CD4-positive, alpha-beta T cell (primary cell): ENCODE measurements around the gene CCSER1. TPM values are rescaled to one million over a fixed set of nuclear protein-coding genes. Genes with fewer than 3 reads are reported as not detected.

Source experiments
- ATAC-seq: fragments of 200-7000 bp; cut with Tn5 transposase; one replicate; pipeline ENCODE4 v1.10.0; 2022; ENCODE audit warnings: mild to moderate bottlenecking; ENCODE audit not compliant: poor library complexity
- CTCF ChIA-PET: fragments of 350-600 bp; sonication (Branson Sonifier 250); formaldehyde crosslinking; loops from one replicate; lab custom pipeline; 2021; ENCODE audit warnings: antibody characterized with exemption, inconsistent platforms; lab: Charles Lee
- POLR2A ChIA-PET: fragments of 350-600 bp; sonication (Branson Sonifier 250); formaldehyde crosslinking; loops from one replicate; lab custom pipeline; 2021; ENCODE audit warnings: antibody characterized with exemption, inconsistent platforms; lab: Charles Lee
- DNase-seq, 14 experiments: peaks; one replicate each; pipeline ENCODE4 v3.0.0-alpha.2; 2013 to 2020; ENCODE audit warnings: mixed read lengths in 2 of 14
- H3K27ac ChIP-seq, 2 donors: one replicate each; pipeline versions ENCODE4 v1.5.1 to v1.7.0; 2013; ENCODE audit warnings: low read length in 2 of 2, low read depth in 1 of 2, mild to moderate bottlenecking in 1 of 2
- H3K27me3 ChIP-seq, 2 experiments: 1 replicate in 1 of 2; 2 replicates in 1 of 2; pipeline versions ENCODE4 v1.6.1 to v1.7.0; 2013; ENCODE audit warnings: low read length in 2 of 2, control low read depth in 1 of 2, mild to moderate bottlenecking in 1 of 2, moderate library complexity in 1 of 2; ENCODE audit not compliant: insufficient read depth in 2 of 2, control insufficient read depth in 1 of 2
- H3K36me3 ChIP-seq: one replicate; pipeline ENCODE4 v1.6.1; 2013; ENCODE audit warnings: low read length, control low read depth; ENCODE audit not compliant: insufficient read depth
- H3K4me1 ChIP-seq: one replicate; pipeline ENCODE4 v1.6.1; 2013; ENCODE audit warnings: low read length, control low read depth; ENCODE audit not compliant: insufficient read depth
- H3K4me3 ChIP-seq: one replicate; pipeline ENCODE4 v1.5.1; 2013; ENCODE audit warnings: mild to moderate bottlenecking, low read length, moderate library complexity
- H3K9me3 ChIP-seq, 2 experiments: 1 replicate in 1 of 2; 2 replicates in 1 of 2; pipeline versions ENCODE4 v1.6.1 to v1.7.0; 2013; ENCODE audit warnings: low read length in 2 of 2, mild to moderate bottlenecking in 2 of 2, control low read depth in 1 of 2, moderate library complexity in 1 of 2; ENCODE audit not compliant: control insufficient read depth in 1 of 2, insufficient read depth in 1 of 2
- H3K27ac Mint-ChIP-seq: one replicate; pipeline ENCODE4 v1.8.0; 2020; ENCODE audit warnings: mixed read lengths
- H3K27me3 Mint-ChIP-seq: one replicate; pipeline ENCODE4 v1.8.0; 2021; ENCODE audit warnings: mixed read lengths
- H3K36me3 Mint-ChIP-seq: one replicate; pipeline ENCODE4 v1.8.0; 2021; ENCODE audit warnings: low read depth, mixed read lengths
- H3K4me1 Mint-ChIP-seq: one replicate; pipeline ENCODE4 v1.8.0; 2021; ENCODE audit warnings: low read depth, mixed read lengths
- H3K4me3 Mint-ChIP-seq: one replicate; pipeline ENCODE4 v1.8.0; 2020; ENCODE audit warnings: mild to moderate bottlenecking, mixed read lengths
- H3K9me3 Mint-ChIP-seq: one replicate; pipeline ENCODE4 v1.8.0; 2020; ENCODE audit warnings: mixed read lengths
- CTCF ChIP-seq: fragments of 200-600 bp; IDR thresholded peaks from one replicate; pipeline ENCODE4 v1.8.0; 2022; ENCODE audit warnings: antibody characterized with exemption, mild to moderate bottlenecking
- intact Hi-C, 2 experiments: fragments of 100-400 bp; cut with DNase I in 1 of 2; cut with micrococcal nuclease in 1 of 2; formaldehyde crosslinking; loops; one replicate each; pipeline versions ENCODE4 v1.15.1 to v1.9.0; 2023 to 2025; cut with DNase I, micrococcal nuclease
- total RNA-seq, 174 experiments: library from RNA in 2 of 174; stranded (reverse) in 2 of 174; gene quantifications; one replicate each; pipeline ENCODE4 v1.2.3 and lab custom pipeline; 2021 to 2026

Gene CCSER1
- total RNA-seq, 2 experiments from 2014 or later = 0.36 to 0.71 TPM

GRCh38 chr4:90227177-90227576, 100.0 kb downstream of the CCSER1 start:
- ChIA-PET POLR2A (no interaction called here), CTCF (no interaction called here)
- TF ChIP-seq CTCF = no peak
- Histone ChIP-seq H3K36me3 (no peaks in the 10 kb centered on the region), H3K27me3 (no peaks in the 10 kb centered on the region), H3K4me1 (no peaks in the 10 kb centered on the region), H3K4me3 (no peak overlapping the region), H3K9me3 (peaks cover 0 to 6% of the 10 kb centered on the region in 2 experiments), H3K27ac (no peak overlapping the region)
- Mint-ChIP-seq H3K4me1 (no peaks in the 10 kb centered on the region), H3K9me3 (no peaks in the 10 kb centered on the region), H3K27ac (no peak overlapping the region), H3K27me3 (no peaks in the 10 kb centered on the region), H3K36me3 (no peaks in the 10 kb centered on the region), H3K4me3 (no peak overlapping the region)
- ATAC-seq (no peak), DNase-seq (no peak)
- intact Hi-C loops = no loop called here

DNA sequence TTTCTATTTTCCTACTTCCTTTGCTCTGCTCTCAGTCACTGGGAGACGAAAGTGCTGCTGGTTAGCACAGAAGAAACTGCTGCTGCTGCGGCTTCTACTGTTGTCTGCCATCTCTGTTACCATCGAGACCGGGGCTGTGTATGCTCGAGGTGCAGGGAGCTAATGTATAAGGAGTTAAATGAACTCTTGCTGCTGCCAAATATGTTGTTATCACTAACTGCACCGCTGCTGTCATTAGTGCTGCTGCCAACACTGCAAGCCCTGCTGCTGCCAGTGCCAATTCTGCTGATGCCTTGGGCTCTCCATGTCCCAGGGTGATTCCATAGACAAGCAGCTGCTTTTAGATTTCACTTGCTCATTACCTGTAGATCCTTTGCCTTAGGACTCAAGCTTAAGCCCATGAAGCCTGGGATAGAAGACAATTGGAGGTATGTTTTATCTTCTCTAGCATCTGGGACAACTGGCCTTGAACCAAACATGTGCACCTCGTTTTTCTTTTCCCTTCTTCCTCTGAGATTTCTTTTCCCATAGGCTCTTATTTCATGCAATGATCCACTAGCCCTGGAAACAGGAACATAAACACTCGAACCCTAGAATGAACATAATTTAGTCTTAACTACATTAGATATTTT, 107.8 kb downstream of the CCSER1 start:
- Mint-ChIP-seq H3K4me1 (no peaks in the 10 kb centered on the region), H3K4me3 (no peak overlapping the region), H3K27me3 (no peaks in the 10 kb centered on the region), H3K9me3 (no peaks in the 10 kb centered on the region), H3K27ac (no peak overlapping the region), H3K36me3 (no peaks in the 10 kb centered on the region)
- no peak overlapping the region for H3K4me3 ChIP-seq
- H3K27ac ChIP-seq = no peak overlapping the region
- H3K36me3 ChIP-seq = no peaks in the 10 kb centered on the region
- ATAC-seq = no peak
- ChIA-PET CTCF (no interaction called here), POLR2A (no interaction called here)
- DNase-seq = no peak
- no peak for TF ChIP-seq CTCF
- intact Hi-C loops = no loop called here
- no peaks in the 10 kb centered on the region for H3K27me3 ChIP-seq
- H3K9me3 ChIP-seq = no peaks in the 10 kb centered on the region
- no peaks in the 10 kb centered on the region for H3K4me1 ChIP-seq

- H3K9me3 ChIP-seq = no peaks in the 10 kb centered on the region
- H3K27me3 Mint-ChIP-seq = no peaks in the 10 kb centered on the region
- no peaks in the 10 kb centered on the region for H3K36me3 Mint-ChIP-seq
- no peak for TF ChIP-seq CTCF
- intact Hi-C loops = no loop called here
- H3K4me1 Mint-ChIP-seq = no peaks in the 10 kb centered on the region
- ChIA-PET CTCF (no interaction called here), POLR2A (no interaction called here)
- DNase-seq (no peak), ATAC-seq (no peak)
- no peak overlapping the region for H3K27ac ChIP-seq
- no peak overlapping the region for H3K27ac Mint-ChIP-seq
- H3K36me3 ChIP-seq = no peaks in the 10 kb centered on the region
- H3K9me3 Mint-ChIP-seq = no peaks in the 10 kb centered on the region
- H3K4me3 ChIP-seq = no peak overlapping the region
- no peaks in the 10 kb centered on the region for H3K4me1 ChIP-seq
- H3K27me3 ChIP-seq = no peaks in the 10 kb centered on the region
- no peak overlapping the region for H3K4me3 Mint-ChIP-seq
Measured at GRCh38 chr4:90237751-90238530, 110.7 kb downstream of the CCSER1 start.
